Right ventricle myocardium superior (tissue), 1 donor: ENCODE measurements around the gene BCL6B. TPM values are rescaled to one million over a fixed set of nuclear protein-coding genes. Genes with fewer than 3 reads are reported as not detected.
"Not testable (repeated sequence)": the region's sequence is repeated elsewhere in the genome, so short reads cannot be mapped to it uniquely, and the experiment has no call there.

ENCODE experiments used
- ATAC-seq: fragments of 200-7000 bp; cut with Tn5 transposase; one replicate; pipeline ENCODE4 v1.9.1; 2020; ENCODE audit warnings: mild to moderate bottlenecking; ENCODE audit not compliant: poor library complexity
- DNase-seq: peaks from one replicate; pipeline ENCODE4 v3.0.0-alpha.2; 2020
- intact Hi-C: fragments of 100-400 bp; cut with DNase I; formaldehyde crosslinking; loops from one replicate; pipeline ENCODE4 v1.11.2; 2022
- total RNA-seq: library from RNA; stranded (reverse); fragmentation: NEBNext Ultra II Directional; extraction: Animal tissue kit (Norgen Biotek cat#: 25700); gene quantifications from one replicate; pipeline ENCODE4 v1.2.1, GENCODE V29; 2021
- donor health status: DM: no; HTN: yes; CAD: no; lungs with severe emphysema.

The BCL6B gene
- total RNA-seq, 1 donor from 2014 or later, result 12.6 TPM

DNA sequence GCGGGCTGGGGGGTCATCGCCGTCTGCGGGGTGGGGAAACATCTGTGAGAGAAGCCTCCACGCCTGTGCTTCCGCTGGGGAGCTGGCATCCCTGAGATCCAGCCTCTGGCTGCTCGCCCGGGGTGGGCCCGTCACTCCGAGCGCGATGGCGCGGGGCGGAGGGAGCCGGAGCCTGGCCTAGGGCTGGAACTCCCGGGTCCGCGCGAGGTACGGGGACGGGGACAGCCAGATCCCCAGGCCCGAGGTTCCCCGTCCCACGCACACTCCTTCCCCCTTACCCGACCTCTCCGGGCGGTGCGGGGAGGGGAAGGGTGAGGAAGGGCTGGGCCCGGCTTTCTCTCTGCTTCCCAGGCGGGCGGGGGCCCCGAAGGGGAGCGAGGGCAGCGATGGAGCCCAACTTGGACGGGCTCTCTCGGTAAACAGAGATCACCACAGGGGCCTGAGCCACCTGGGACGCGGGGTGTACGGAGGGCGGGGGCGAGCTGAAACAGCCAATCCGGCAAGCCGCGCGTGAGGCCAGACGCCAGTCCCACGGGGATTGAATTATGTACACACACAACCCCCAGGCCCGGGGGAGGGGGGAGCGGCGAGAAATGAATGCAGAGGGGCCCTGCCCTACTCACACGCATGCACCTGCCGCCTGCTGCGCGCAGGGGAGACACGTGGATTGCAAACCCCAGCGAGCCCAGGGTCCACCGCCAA, 20.8 kb downstream of the BCL6B start, which contains the start of gene SLC16A11:
Gene SLC16A11, minus strand, starts transcription at position 596 of the 702 bp plus-strand sequence. Its CDS starts 579 bp downstream, at position 17.
- DNase-seq (peak; percentile 69), ATAC-seq (peak; percentile 47)
- intact Hi-C loops, result no loop called here

DNA sequence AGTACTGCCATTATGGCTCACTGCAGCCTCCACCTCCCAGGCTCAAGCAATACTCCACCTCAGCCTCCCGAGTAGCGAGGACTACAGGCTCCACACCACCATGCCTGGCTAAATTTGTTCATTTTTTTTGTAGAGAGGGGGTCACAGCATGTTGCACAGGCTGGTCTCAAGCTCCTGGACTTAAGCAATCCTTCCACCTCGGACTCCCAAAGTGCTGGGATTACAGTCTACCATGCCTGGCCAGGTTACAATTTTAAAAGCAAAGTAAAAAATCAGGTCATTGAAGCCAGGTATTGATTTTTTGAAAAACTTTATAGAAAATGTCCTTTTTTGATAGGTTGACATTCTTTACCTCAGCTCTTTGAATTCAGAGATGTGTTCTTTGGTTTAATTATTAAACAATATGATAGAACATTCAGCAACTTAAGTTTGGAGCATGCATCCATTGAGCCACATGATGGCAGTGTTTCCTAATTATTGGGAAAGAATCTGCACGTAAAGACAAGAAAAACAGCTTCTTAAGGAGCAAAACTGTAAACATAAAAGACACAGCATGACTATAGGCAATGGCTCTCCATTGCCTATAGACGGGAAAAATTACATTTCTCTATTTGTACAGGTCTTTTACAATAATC, 22.8 kb downstream of the BCL6B start:
- ATAC-seq, result peak; percentile 58
- no peak for DNase-seq
- intact Hi-C loops, result no loop called here

DNA sequence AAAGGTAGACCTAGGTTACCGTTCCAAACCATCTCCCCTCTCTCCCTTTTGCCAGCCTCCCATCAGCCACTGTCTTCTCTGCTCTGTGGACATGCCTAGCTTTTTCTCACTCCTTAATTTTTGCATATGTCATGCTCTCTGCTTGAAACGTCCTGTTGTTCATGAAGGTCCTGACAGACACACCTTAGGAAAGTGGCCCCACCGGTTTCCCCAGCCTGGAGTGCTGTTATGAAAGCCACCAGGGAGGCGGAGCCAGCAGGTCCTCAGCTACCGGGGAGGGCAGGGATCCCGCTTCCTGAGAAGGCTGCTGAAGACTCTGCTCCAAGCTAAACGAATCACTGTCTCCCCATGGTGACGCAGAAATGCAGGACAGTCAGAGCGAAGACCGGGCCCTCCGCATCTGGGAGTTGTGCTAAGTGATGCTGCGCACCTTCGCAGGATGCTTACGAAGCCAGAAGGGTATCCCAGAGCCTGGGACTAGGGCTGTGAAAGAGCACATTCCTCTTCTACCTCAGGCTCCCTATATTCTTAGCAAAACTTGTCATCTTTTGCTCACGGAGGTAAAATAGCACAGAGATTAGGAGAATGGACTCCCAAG, 23.4 kb downstream of the BCL6B start:
- intact Hi-C loops, result no loop called here
- DNase-seq, result no peak
- ATAC-seq, result peak; percentile 21

DNA sequence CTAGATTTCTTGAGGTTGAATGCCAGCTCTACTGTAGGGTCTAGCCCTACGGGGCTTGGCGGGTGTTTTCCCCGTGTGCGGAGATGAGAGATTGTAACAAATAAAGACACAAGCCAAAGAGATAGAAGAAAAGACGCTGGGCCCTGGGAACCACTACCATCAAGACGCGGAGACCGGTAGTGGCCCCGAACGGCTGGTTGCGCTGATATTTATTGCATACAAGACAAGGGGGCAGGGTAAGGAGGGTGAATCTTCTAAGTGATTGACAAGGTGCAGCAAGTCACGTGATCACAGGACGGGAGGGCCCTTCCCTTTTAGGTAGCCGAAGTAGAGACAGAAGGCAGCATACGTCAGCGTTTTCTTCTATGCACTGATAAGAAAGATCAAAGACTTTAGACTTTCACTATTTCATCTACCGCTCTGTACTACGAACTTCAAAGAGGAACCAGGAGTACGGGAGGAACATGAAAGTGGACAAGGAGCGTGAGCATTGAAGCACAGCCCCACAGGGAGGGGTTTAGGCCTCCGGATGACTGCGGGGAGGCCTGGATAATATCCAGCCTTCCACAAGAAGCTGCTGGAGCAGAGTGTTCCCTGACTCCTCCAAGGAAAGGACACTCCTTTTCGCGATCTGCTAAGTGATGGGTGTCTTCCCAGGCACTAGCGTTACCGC, 24.0 kb downstream of the BCL6B start:
- intact Hi-C loops, DNase-seq, ATAC-seq: not testable (repeated sequence)

DNA sequence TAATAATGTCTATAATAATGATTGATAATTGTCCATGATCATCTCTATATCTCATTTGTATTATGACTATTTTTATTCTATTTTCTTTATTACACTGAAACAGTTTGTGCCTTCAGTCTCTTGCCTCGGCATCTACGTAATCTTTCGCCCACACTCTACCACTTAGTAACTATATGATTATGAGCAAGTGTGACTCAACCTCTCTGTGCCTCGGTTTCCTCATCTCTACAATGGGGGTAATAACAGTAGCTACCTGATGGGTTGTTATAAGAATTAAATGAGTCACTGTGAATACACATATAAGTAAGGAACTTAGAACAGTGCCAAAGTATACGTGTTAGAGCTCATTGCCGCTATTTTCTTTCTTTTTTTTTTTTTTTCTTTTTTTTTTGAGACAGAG, 24.7 kb downstream of the BCL6B start:
- intact Hi-C loops, result no loop called here
- DNase-seq, result no peak
- ATAC-seq, result no peak

DNA sequence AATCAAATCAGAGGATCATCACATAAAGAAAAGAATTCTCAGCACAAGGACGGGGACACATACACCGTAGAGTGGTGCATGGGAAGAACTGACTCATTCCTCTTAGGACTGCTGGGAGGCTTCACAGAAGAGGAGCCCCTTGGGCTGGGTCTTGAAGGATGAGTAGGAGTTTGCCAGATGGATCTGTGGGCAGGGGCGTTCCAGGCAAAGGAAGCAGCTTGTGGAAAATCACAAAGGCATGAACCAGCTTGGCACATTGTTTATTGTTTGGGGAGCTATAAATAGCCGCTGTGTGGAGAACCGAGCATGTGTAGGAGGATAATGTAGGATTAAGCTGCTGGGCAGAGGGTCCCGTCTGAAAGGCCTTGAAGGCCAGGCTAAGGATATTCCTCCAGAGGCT, 26.1 kb downstream of the BCL6B start:
- DNase-seq, result no peak
- intact Hi-C loops, result no loop called here
- no peak for ATAC-seq

DNA sequence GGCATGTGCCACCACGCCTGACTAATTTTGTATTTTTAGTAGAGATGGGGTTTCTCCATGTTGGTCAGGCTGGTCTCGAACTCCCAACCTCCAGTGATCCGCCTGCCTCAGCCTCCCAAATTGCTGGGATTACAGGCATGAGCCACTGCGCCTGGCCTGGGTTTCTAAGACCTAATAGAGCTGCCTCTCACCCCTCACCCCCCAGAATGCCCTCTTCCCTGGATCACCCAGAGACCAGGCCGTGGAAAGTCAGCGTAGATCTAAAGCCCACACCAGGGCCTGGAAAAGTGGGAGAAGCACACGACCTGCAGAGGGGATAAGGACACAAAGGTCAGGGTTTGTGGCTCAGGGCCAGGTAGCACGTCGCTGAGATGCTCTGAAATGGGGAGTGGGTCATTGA, 27.7 kb downstream of the BCL6B start:
- intact Hi-C loops, ATAC-seq, DNase-seq: not testable (repeated sequence)

GRCh38 chr17:7056386-7056785, 33.5 kb downstream of the BCL6B start:
- ATAC-seq, result no peak
- intact Hi-C loops, result no loop called here
- no peak for DNase-seq

DNA sequence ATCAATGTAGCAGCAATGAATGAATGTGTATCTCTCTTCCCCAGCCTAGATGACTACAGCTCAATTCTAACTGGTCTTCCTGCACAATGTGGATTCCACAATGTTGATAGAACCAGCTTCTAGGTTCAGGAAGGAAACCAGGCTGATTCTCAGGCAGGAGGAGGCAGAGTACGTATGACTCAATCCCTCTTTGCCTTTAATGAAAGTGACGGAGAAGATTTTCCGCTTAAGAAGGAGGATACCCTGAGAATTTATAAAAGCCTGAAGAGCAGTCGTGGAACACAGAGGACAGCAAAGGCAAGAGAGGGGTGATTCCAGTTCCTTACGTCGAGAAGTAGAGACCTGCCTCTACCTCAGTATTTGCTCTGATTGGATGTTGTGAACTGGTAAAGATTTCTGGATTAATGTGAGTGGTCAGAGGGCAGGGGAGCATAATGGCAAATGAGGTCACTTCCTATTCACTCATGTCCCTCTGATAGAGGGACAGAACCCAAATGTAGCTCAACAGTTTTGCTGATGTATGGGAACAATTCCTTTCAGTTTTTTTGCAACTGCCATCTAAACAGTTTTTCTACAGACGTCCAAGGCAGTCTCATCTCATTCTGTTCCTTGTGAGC, 36.1 kb downstream of the BCL6B start:
- DNase-seq (no peak), ATAC-seq (no peak)
- intact Hi-C loops, result no loop called here

GRCh38 chr17:7060165-7060891, 37.5 kb downstream of the BCL6B start:
- ATAC-seq (no peak), DNase-seq (no peak)
- intact Hi-C loops, result no loop called here

GRCh38 chr17:7063518-7064094, 40.8 kb downstream of the BCL6B start:
- intact Hi-C loops, result no loop called here
- no peak for ATAC-seq
- no peak for DNase-seq

DNA sequence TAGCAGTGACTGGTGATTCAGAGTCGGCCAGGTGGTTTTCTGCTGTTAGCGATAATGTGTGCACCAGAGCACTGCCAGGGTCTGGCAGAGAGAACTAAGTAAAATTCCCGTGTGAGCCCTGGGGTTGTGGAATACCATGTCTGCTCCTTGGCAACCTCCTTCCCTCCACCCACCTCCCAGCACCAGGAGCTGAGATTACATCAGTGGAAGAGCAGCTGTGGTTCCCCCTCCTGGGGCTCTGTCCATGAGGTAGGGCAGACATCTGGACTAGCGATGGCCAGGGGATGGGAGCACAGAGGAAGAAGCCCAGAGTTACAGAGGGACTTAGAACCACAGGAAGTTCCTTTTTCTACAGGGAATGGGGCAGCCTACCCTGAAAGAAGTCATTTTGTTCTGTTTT, 41.4 kb downstream of the BCL6B start:
- intact Hi-C loops, result no loop called here
- no peak for DNase-seq
- no peak for ATAC-seq

GRCh38 chr17:7067198-7067597, 44.3 kb downstream of the BCL6B start:
- intact Hi-C loops, result no loop called here
- DNase-seq (no peak), ATAC-seq (no peak)

DNA sequence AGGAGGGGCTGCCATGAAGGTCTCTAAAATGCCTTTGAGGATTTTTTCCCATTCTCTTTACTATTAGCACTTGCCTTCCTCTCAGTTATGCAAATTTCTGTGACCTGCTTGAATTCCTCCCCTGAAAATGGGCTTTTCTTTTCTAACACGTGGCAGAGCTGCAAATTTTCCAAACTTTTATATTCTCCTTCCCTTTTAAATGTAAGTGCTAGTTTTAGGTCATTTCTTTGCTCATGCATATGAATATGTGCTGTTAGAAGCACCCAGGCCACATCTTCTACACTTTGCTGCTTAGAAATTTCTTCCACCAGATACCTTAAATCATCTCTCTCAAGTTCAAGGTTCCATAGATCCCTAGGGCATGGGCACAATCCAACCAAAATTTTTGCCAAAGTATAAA, 45.4 kb downstream of the BCL6B start:
- no peak for DNase-seq
- ATAC-seq, result no peak
- intact Hi-C loops, result no loop called here

- no peak for DNase-seq
- no peak for ATAC-seq
- intact Hi-C loops, result no loop called here
Observed at GRCh38 chr17:7070712-7071111, 47.9 kb downstream of the BCL6B start.

DNA sequence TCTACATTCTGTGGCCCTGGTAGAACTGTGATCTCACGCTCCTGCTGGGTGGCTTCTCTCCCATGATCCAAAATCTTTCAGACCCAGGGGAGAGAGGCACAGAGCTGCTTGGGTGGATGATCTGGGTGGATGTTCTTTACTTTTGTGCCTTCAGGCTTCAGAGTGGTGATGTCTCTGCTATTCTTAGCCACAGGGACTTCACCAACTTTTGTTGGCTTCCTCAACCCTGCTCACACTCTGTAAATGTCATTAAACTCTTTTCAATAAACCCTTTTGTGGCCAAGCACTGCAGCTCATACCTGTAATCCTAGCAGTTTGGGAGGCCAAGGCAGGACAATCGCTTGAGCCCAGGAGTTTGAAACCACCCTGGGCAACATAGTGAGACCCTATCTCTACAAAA, 49.6 kb downstream of the BCL6B start:
- intact Hi-C loops, result no loop called here
- ATAC-seq, result no peak
- DNase-seq, result no peak

DNA sequence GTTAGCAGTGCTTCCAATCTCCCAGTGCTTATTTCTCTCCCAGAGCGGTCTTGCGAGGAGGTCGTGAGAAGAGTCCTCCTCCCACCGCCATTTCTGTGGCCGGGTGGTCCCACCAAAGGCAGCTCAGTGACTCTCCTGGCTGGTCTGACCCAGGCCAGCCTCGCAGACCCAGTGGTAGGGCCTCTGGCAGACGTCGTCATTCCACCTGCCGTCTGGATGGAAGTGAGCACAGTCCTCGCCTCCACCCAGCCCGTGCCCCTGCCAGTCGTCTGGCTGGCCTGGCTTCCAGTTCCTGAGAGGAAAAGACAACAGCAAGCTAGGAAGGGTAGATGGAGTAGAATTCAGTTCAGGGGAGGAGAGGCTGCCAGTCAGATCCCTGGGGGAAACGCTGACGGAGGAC, 52.1 kb downstream of the BCL6B start:
- intact Hi-C loops, result no loop called here
- no peak for DNase-seq
- ATAC-seq, result no peak

GRCh38 chr17:7077911-7078546, 55.2 kb downstream of the BCL6B start:
- DNase-seq, result no peak
- no peak for ATAC-seq
- intact Hi-C loops, result no loop called here
